ENCODE results near the gene TCF12. TPM values are rescaled to one million over a fixed set of nuclear protein-coding genes. Genes with fewer than 3 reads are reported as not detected.

The TCF12 gene
- total RNA-seq, 2 experiments from 2014 or later: 76.4 to 78.1 TPM

DNA sequence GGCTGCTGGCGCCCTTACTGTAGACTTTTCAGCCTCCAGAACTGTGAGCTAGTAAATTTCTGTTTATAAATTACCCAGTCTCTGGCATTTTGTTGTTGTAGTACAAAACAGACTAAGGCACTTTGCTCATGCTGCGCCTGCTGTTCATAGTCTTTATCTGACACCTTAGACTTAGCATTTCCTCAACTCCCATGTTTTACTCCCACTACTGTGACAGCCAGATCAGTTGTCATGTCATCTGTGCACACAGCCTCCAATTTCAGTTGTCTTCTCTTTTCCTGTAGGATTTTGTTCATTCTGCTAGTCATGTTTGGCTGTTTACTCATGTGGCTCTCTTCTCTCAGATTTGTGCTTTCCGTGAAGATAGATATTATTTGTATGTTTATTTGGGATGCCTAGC, 62.0 kb downstream of the TCF12 start:
- no peak overlapping the region for H3K27ac Mint-ChIP-seq
- H3K4me3 Mint-ChIP-seq: no peak overlapping the region
- POLR2A ChIA-PET: no interaction called here
- no peak for ATAC-seq (ENCODE audit: low read depth)
- peaks cover 17% of the 10 kb centered on the region for H3K4me1 Mint-ChIP-seq
- peaks cover 9% of the 10 kb centered on the region for H3K36me3 Mint-ChIP-seq
- H3K27me3 Mint-ChIP-seq: no peaks in the 10 kb centered on the region
- DNase-seq: no peak
- no peaks in the 10 kb centered on the region for H3K9me3 Mint-ChIP-seq

DNA sequence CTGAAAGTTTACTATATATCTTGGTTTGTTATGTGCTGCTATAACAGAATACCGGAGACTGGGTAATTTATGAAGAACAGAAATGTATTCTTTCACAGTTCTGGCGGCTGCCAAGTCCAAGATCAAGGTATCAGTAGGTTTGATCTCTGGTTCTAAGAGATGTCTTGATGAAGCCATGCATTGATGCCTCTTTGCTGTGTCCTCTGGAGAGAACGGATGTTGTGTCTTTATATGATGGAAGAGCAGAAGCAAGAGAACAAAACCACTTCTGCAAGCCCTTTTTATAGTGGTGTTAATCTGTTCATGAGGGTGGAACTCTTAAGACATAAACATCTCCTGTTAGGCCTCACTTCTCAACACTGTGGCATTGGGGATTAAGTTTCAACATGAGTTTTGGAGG, 62.7 kb downstream of the TCF12 start:
- no peak overlapping the region for H3K4me3 Mint-ChIP-seq
- H3K27ac Mint-ChIP-seq: no peak overlapping the region
- H3K9me3 Mint-ChIP-seq: no peaks in the 10 kb centered on the region
- POLR2A ChIA-PET: no interaction called here
- H3K4me1 Mint-ChIP-seq: peaks cover 14% of the 10 kb centered on the region
- DNase-seq (no peak), ATAC-seq (ENCODE audit: low read depth) (no peak)
- H3K36me3 Mint-ChIP-seq: peaks cover 6% of the 10 kb centered on the region
- H3K27me3 Mint-ChIP-seq: no peaks in the 10 kb centered on the region

DNA sequence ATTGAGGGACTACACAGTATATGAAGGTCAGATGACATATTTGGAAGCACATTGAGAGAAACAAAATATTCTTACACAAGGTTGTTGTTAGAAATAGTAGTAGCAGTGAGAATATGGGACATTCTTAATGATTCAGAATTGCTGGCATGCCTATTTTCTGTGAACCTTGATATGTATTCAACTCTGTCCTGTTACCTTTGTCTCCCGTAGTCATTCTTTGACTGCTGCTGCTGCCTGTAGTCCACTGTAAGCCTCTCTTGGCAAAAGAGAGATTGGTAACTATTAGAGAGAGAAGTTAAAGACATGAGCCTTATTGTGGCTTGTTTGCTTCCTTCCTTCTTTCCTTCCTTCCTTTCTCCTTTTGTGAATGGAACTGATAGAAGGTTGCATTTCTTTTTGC, 64.5 kb downstream of the TCF12 start:
- DNase-seq (no peak), ATAC-seq (ENCODE audit: low read depth) (no peak)
- H3K27ac Mint-ChIP-seq: no peak overlapping the region
- no peaks in the 10 kb centered on the region for H3K27me3 Mint-ChIP-seq
- POLR2A ChIA-PET: no interaction called here
- no peak overlapping the region for H3K4me3 Mint-ChIP-seq
- no peaks in the 10 kb centered on the region for H3K9me3 Mint-ChIP-seq
- peaks cover 14% of the 10 kb centered on the region for H3K4me1 Mint-ChIP-seq
- peaks cover 4% of the 10 kb centered on the region for H3K36me3 Mint-ChIP-seq

GRCh38 chr15:56984681-56985481, 66.4 kb downstream of the TCF12 start:
- POLR2A ChIA-PET: no interaction called here
- H3K4me3 Mint-ChIP-seq: no peak overlapping the region
- H3K27me3 Mint-ChIP-seq: no peaks in the 10 kb centered on the region
- ATAC-seq (ENCODE audit: low read depth): no peak
- H3K36me3 Mint-ChIP-seq: peaks cover 4% of the 10 kb centered on the region
- no peaks in the 10 kb centered on the region for H3K9me3 Mint-ChIP-seq
- H3K4me1 Mint-ChIP-seq: peaks cover 20% of the 10 kb centered on the region
- H3K27ac Mint-ChIP-seq: no peak overlapping the region
- DNase-seq: no peak

DNA sequence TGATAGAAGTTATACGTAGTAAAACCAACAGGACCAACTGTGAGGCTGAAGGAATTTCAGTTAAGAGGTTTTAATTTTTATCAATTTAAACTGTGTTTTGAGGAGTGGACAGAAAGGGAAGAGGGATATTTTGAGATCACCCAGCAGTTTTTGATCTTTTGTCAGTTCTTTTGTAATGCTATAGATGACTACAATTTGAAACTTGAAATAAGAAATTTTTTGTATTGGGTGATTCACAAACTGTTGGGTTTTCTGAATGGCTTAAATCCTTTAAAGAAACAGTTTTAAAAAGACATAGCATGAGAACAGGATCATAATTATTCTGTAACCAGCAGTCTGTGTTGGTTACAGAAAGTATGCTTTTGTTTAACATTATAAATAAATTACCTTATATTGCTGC, 67.4 kb downstream of the TCF12 start:
- Mint-ChIP-seq H3K9me3 (no peaks in the 10 kb centered on the region), H3K36me3 (peaks cover 2% of the 10 kb centered on the region), H3K27ac (no peak overlapping the region), H3K4me3 (no peak overlapping the region), H3K27me3 (no peaks in the 10 kb centered on the region), H3K4me1 (peaks cover 17% of the 10 kb centered on the region)
- POLR2A ChIA-PET: no interaction called here
- no peak for ATAC-seq (ENCODE audit: low read depth)
- DNase-seq: no peak

- Mint-ChIP-seq H3K4me3 (no peak overlapping the region), H3K4me1 (peaks cover 14% of the 10 kb centered on the region), H3K27ac (no peak overlapping the region), H3K36me3 (peaks cover 1% of the 10 kb centered on the region), H3K9me3 (no peaks in the 10 kb centered on the region), H3K27me3 (no peaks in the 10 kb centered on the region)
- ATAC-seq (ENCODE audit: low read depth): no peak
- POLR2A ChIA-PET: no interaction called here
- no peak for DNase-seq
Observed at GRCh38 chr15:56987286-56987685, 68.8 kb downstream of the TCF12 start.

DNA sequence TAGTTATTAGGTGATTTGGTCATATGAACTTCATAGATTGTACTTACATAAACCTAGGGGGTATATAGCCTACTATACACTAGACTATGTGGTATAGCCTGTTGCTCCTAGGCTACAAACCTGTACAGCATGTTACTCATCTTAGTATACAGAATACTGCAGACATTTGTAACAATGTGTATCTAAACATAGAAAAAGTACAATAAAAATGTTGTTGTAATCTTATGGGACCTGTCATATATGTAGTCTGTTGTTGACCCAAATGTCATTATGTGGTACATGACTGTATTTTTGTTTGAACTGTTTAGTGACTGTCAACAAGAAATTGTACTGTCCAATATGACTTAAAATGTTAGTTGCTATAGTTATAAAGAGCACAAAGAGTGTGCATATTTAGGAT, 69.8 kb downstream of the TCF12 start:
- ATAC-seq (ENCODE audit: low read depth): no peak
- H3K9me3 Mint-ChIP-seq: no peaks in the 10 kb centered on the region
- POLR2A ChIA-PET: no interaction called here
- peaks cover 8% of the 10 kb centered on the region for H3K36me3 Mint-ChIP-seq
- DNase-seq: no peak
- H3K27me3 Mint-ChIP-seq: no peaks in the 10 kb centered on the region
- no peak overlapping the region for H3K27ac Mint-ChIP-seq
- peaks cover 8% of the 10 kb centered on the region for H3K4me1 Mint-ChIP-seq
- H3K4me3 Mint-ChIP-seq: no peak overlapping the region

- Mint-ChIP-seq H3K36me3 (peaks cover 20% of the 10 kb centered on the region), H3K27me3 (no peaks in the 10 kb centered on the region), H3K27ac (no peak overlapping the region), H3K9me3 (no peaks in the 10 kb centered on the region), H3K4me1 (peaks cover 8% of the 10 kb centered on the region), H3K4me3 (no peak overlapping the region)
- ATAC-seq (ENCODE audit: low read depth) (no peak), DNase-seq (no peak)
- POLR2A ChIA-PET: no interaction called here
Observed at GRCh38 chr15:56989411-56989924, 71.0 kb downstream of the TCF12 start.

DNA sequence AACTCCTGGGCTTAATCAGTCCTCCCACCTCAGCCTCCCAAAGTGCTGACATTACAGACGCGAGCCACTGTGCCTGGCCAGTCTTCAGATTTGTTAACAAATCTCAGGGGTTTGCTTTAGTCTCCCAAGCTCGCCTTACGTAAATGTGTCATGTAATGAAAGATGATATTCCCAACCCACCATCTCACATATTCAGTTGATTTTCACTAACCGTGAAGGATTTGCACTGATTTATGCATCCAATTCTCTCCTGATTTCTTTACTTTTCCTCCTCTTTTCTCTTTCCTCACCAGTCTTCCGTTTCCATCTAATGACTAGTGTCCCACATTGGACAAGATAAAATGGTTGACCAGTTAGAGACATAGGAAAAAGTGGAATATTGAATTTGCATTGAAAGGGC, 72.6 kb downstream of the TCF12 start:
- Mint-ChIP-seq H3K27ac (no peak overlapping the region), H3K9me3 (no peaks in the 10 kb centered on the region), H3K27me3 (no peaks in the 10 kb centered on the region), H3K36me3 (peaks cover 25% of the 10 kb centered on the region), H3K4me1 (peaks cover 6% of the 10 kb centered on the region), H3K4me3 (no peak overlapping the region)
- DNase-seq (no peak), ATAC-seq (ENCODE audit: low read depth) (no peak)
- POLR2A ChIA-PET: no interaction called here

DNA sequence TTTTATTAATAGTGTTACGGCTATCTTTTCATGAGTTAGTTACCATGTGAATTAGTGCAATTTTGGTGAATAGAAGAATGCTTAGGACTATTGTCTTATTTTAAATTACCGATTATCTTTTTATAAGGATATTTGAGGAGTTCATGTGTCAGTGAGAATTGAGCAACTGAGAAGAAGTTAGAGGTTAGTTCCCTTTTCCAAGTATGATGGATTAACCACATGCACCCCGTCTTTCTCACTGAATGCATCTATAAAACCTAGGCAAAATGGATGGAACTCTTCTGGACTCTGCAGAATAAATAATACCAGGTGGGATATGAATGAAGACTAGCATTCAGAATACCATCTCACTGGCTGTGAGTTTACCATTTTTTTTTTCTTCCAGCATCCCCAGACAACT, 74.3 kb downstream of the TCF12 start:
- ATAC-seq (ENCODE audit: low read depth) (no peak), DNase-seq (no peak)
- H3K36me3 Mint-ChIP-seq: peaks cover 25% of the 10 kb centered on the region
- no peak overlapping the region for H3K27ac Mint-ChIP-seq
- H3K4me3 Mint-ChIP-seq: no peak overlapping the region
- no peaks in the 10 kb centered on the region for H3K27me3 Mint-ChIP-seq
- POLR2A ChIA-PET: no interaction called here
- peaks cover 6% of the 10 kb centered on the region for H3K4me1 Mint-ChIP-seq
- H3K9me3 Mint-ChIP-seq: no peaks in the 10 kb centered on the region

GRCh38 chr15:56994280-56994679, 75.8 kb downstream of the TCF12 start:
- ATAC-seq (ENCODE audit: low read depth) (no peak), DNase-seq (no peak)
- Mint-ChIP-seq H3K36me3 (peaks cover 25% of the 10 kb centered on the region), H3K27me3 (no peaks in the 10 kb centered on the region), H3K9me3 (no peaks in the 10 kb centered on the region), H3K4me3 (no peak overlapping the region), H3K27ac (no peak overlapping the region), H3K4me1 (peaks cover 6% of the 10 kb centered on the region)
- POLR2A ChIA-PET: no interaction called here

- ATAC-seq (ENCODE audit: low read depth): no peak
- no peak overlapping the region for H3K4me3 Mint-ChIP-seq
- DNase-seq: no peak
- no peaks in the 10 kb centered on the region for H3K27me3 Mint-ChIP-seq
- no peaks in the 10 kb centered on the region for H3K9me3 Mint-ChIP-seq
- H3K4me1 Mint-ChIP-seq: no peaks in the 10 kb centered on the region
- no peak overlapping the region for H3K27ac Mint-ChIP-seq
- peaks cover 24% of the 10 kb centered on the region for H3K36me3 Mint-ChIP-seq
- POLR2A ChIA-PET: no interaction called here
Observed at GRCh38 chr15:56996093-56996492, 77.6 kb downstream of the TCF12 start.

DNA sequence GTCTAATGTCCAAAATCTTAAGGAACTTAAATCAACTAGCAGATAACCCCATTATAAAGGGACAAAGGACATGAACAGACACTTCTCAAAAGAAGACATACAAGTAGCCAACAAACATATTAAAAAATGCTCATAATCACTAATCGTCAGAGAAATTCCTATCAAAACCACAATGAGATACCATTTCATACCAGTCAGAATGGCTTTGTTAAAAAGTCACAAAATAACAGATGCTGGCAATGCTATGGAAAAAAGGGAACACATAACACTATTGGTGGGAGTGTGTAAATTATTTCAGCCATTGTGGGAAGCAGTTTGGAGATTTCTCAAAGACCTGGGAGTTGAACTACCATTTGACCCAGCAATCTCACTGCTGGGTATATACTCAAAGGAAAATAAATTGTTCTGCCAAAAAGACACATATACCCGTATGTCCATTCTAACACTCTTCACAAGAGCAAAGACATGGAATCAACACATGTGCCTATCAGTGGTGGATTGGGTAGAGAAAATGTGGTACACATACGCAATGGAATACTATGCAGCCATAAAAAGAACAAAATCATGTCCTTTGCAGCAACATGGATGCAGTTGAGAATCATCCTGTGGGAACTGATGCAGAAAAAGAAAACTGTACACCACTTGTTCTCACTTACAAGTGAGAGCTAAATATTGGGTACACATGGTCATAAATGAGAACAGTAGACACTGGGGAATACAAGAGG, 78.5 kb downstream of the TCF12 start:
- Mint-ChIP-seq H3K9me3 (no peaks in the 10 kb centered on the region), H3K4me3 (no peak overlapping the region), H3K36me3 (peaks cover 23% of the 10 kb centered on the region), H3K27ac (no peak overlapping the region), H3K4me1 (no peaks in the 10 kb centered on the region), H3K27me3 (no peaks in the 10 kb centered on the region)
- POLR2A ChIA-PET: no interaction called here
- DNase-seq: no peak
- no peak for ATAC-seq (ENCODE audit: low read depth)

- POLR2A ChIA-PET: interaction anchor here (0.7 kb wide), 1 partner anchor 548 kb away, joined by 3 read pairs; no protein-coding TSS in a partner anchor
- Mint-ChIP-seq H3K4me3 (no peak overlapping the region), H3K27ac (no peak overlapping the region), H3K27me3 (no peaks in the 10 kb centered on the region), H3K36me3 (peaks cover 10% of the 10 kb centered on the region), H3K9me3 (no peaks in the 10 kb centered on the region), H3K4me1 (no peaks in the 10 kb centered on the region)
- DNase-seq (no peak), ATAC-seq (ENCODE audit: low read depth) (no peak)
Observed at GRCh38 chr15:57003418-57003817, 85.0 kb downstream of the TCF12 start.

All from activated naive CD8-positive, alpha-beta T cell treated with anti-CD3 and anti-CD28 coated beads, Interleukin-2, amount 10 ng/mL, durations not matched to agents 7 days and 5 days (primary cell).